ENCODE results near the gene KRT222.

KRT222 gene

GRCh38 chr17:40658396-40658795, 6.6 kb downstream of the KRT222 start:
- no peak for DNase-seq (ENCODE audit: low read depth in 3 of 3, low spot score in 1 of 3)

GRCh38 chr17:40651939-40652338, 13.0 kb downstream of the KRT222 start:
- no peak for DNase-seq (ENCODE audit: low read depth in 3 of 3, low spot score in 1 of 3)

- DNase-seq (ENCODE audit: low read depth in 3 of 3, low spot score in 1 of 3) = peak in 1 of 3 donors; percentile 3
Observed at GRCh38 chr17:40648384-40648968, 16.5 kb downstream of the KRT222 start.

- peak; percentile 29 to 60 (median 48) for DNase-seq (ENCODE audit: low read depth in 3 of 3, low spot score in 1 of 3)
Observed at GRCh38 chr17:40647624-40648383, 17.2 kb downstream of the KRT222 start, which contains the start of gene SMARCE1. TSS of gene SMARCE1 (minus strand) at chr17:40647818. CDS start at chr17:40645802, 2,016 bp downstream.

- DNase-seq (ENCODE audit: low read depth in 3 of 3, low spot score in 1 of 3) = no peak
Observed at GRCh38 chr17:40646791-40647623, 18.0 kb downstream of the KRT222 start.

GRCh38 chr17:40645943-40646342, 19.0 kb downstream of the KRT222 start:
- DNase-seq (ENCODE audit: low read depth in 3 of 3, low spot score in 1 of 3) = no peak

GRCh38 chr17:40645291-40645690, 19.7 kb downstream of the KRT222 start:
- no peak for DNase-seq (ENCODE audit: low read depth in 3 of 3, low spot score in 1 of 3)

GRCh38 chr17:40637931-40638330, 27.0 kb downstream of the KRT222 start:
- no peak for DNase-seq (ENCODE audit: low read depth in 3 of 3, low spot score in 1 of 3)

GRCh38 chr17:40633871-40634270, 31.1 kb downstream of the KRT222 start:
- DNase-seq (ENCODE audit: low read depth in 3 of 3, low spot score in 1 of 3) = no peak

GRCh38 chr17:40632216-40632615, 32.8 kb downstream of the KRT222 start:
- no peak for DNase-seq (ENCODE audit: low read depth in 3 of 3, low spot score in 1 of 3)

- no peak for DNase-seq (ENCODE audit: low read depth in 3 of 3, low spot score in 1 of 3)
Observed at GRCh38 chr17:40629842-40630241, 35.1 kb downstream of the KRT222 start.

GRCh38 chr17:40625311-40625710, 39.7 kb downstream of the KRT222 start:
- no peak for DNase-seq (ENCODE audit: low read depth in 3 of 3, low spot score in 1 of 3)

GRCh38 chr17:40623419-40624210, 41.4 kb downstream of the KRT222 start:
- no peak for DNase-seq (ENCODE audit: low read depth in 3 of 3, low spot score in 1 of 3)

- no peak for DNase-seq (ENCODE audit: low read depth in 3 of 3, low spot score in 1 of 3)
Observed at GRCh38 chr17:40622509-40622928, 42.5 kb downstream of the KRT222 start.

- no peak for DNase-seq (ENCODE audit: low read depth in 3 of 3, low spot score in 1 of 3)
Observed at GRCh38 chr17:40621578-40621977, 43.4 kb downstream of the KRT222 start.

GRCh38 chr17:40621019-40621418, 44.0 kb downstream of the KRT222 start:
- DNase-seq (ENCODE audit: low read depth in 3 of 3, low spot score in 1 of 3) = no peak

GRCh38 chr17:40618754-40619625, 46.0 kb downstream of the KRT222 start:
- DNase-seq (ENCODE audit: low read depth in 3 of 3, low spot score in 1 of 3) = no peak

- DNase-seq (ENCODE audit: low read depth in 3 of 3, low spot score in 1 of 3) = no peak
Observed at GRCh38 chr17:40617678-40618240, 47.2 kb downstream of the KRT222 start.

- DNase-seq (ENCODE audit: low read depth in 3 of 3, low spot score in 1 of 3) = no peak
Observed at GRCh38 chr17:40616592-40616991, 48.4 kb downstream of the KRT222 start.

Measured in stimulated activated CD4-positive, alpha-beta T cell treated with anti-CD3 and anti-CD28 coated beads, TNF-alpha, amount 100 ng/mL, for 1 hour (primary cell).